H9 (cell line): ENCODE measurements around the gene SCLY. TPM values are rescaled to one million over a fixed set of nuclear protein-coding genes. Genes with fewer than 3 reads are reported as not detected.

ENCODE experiments used
- DNase-seq: peaks from one replicate; pipeline ENCODE4 v3.0.0-alpha.2; 2017
- H2AFZ ChIP-seq: one replicate; pipeline ENCODE4 v1.6.1; 2013; ENCODE audit warnings: mild to moderate bottlenecking, low read length, control low read depth, moderate library complexity
- H2AK5ac ChIP-seq: 2 replicates; pipeline ENCODE4 v1.6.1; 2013; ENCODE audit warnings: low read length, control low read depth, mixed read lengths; ENCODE audit not compliant: insufficient read length
- H2BK120ac ChIP-seq: one replicate; pipeline ENCODE4 v1.6.1; 2013; ENCODE audit warnings: low read depth, mild to moderate bottlenecking, low read length, control low read depth, inconsistent platforms; ENCODE audit not compliant: poor library complexity, severe bottlenecking
- H2BK12ac ChIP-seq: 2 replicates; pipeline ENCODE4 v1.6.1; 2013; ENCODE audit warnings: low read length, control low read depth, mixed read lengths, low read depth; ENCODE audit not compliant: insufficient read length
- H2BK15ac ChIP-seq: 2 replicates; pipeline ENCODE4 v1.6.1; 2013; ENCODE audit warnings: low read depth, low read length, control low read depth
- H2BK20ac ChIP-seq: one replicate; pipeline ENCODE4 v1.6.1; 2013; ENCODE audit warnings: low read depth, mild to moderate bottlenecking, low read length, control low read depth, inconsistent platforms; ENCODE audit not compliant: poor library complexity, severe bottlenecking
- H2BK5ac ChIP-seq: 2 replicates; pipeline ENCODE4 v1.6.1; 2013; ENCODE audit warnings: low read length, control low read depth, mixed read lengths; ENCODE audit not compliant: insufficient read length
- H3K14ac ChIP-seq: 2 replicates; pipeline ENCODE4 v1.6.1; 2013; ENCODE audit warnings: low read length, control low read depth; ENCODE audit not compliant: insufficient read depth
- H3K18ac ChIP-seq: 2 replicates; pipeline ENCODE4 v1.6.1; 2013; ENCODE audit warnings: low read depth, mild to moderate bottlenecking, mixed read lengths, low read length, control low read depth; ENCODE audit not compliant: insufficient read length
- H3K23ac ChIP-seq: 2 replicates; pipeline ENCODE4 v1.6.1; 2013; ENCODE audit warnings: low read length, control low read depth, mixed read lengths, low read depth; ENCODE audit not compliant: insufficient read length
- H3K23me2 ChIP-seq: 2 replicates; pipeline ENCODE4 v1.6.1; 2013; ENCODE audit warnings: low read depth, mild to moderate bottlenecking, mixed read lengths, low read length, control low read depth; ENCODE audit not compliant: insufficient read length, poor library complexity, severe bottlenecking
- H3K27ac ChIP-seq: 2 replicates; pipeline ENCODE4 v1.5.1; 2013; ENCODE audit warnings: low read length, control low read depth, mixed read lengths, low read depth; ENCODE audit not compliant: insufficient read length
- H3K27me3 ChIP-seq: 2 replicates; pipeline ENCODE4 v1.6.1; 2013; ENCODE audit warnings: low read length, control low read depth, inconsistent platforms; ENCODE audit not compliant: insufficient read depth
- H3K4ac ChIP-seq: 2 replicates; pipeline ENCODE4 v1.6.1; 2013; ENCODE audit warnings: low read depth, mild to moderate bottlenecking, control low read depth, inconsistent platforms, low read length, moderate library complexity
- H3K4me1 ChIP-seq: 2 replicates; pipeline ENCODE4 v1.6.1; 2013; ENCODE audit warnings: low read length, control low read depth, inconsistent platforms; ENCODE audit not compliant: insufficient read depth
- H3K4me2 ChIP-seq: 2 replicates; pipeline ENCODE4 v1.6.1; 2013; ENCODE audit warnings: low read length, control low read depth, mixed read lengths; ENCODE audit not compliant: insufficient read length, insufficient read depth
- H3K56ac ChIP-seq: 2 replicates; pipeline ENCODE4 v1.6.1; 2013; ENCODE audit warnings: low read depth, mild to moderate bottlenecking, mixed read lengths, low read length, control low read depth; ENCODE audit not compliant: insufficient read length
- H3K79me1 ChIP-seq: 2 replicates; pipeline ENCODE4 v1.6.1; 2013; ENCODE audit warnings: low read depth, mild to moderate bottlenecking, moderate library complexity, low read length, control low read depth, inconsistent platforms; ENCODE audit not compliant: insufficient read depth, poor library complexity, severe bottlenecking
- H3K79me2 ChIP-seq: 2 replicates; pipeline ENCODE4 v1.6.1; 2013; ENCODE audit warnings: low read length, control low read depth, inconsistent platforms; ENCODE audit not compliant: insufficient read depth
- H3K9ac ChIP-seq: 2 replicates; pipeline ENCODE4 v1.6.1; 2013; ENCODE audit warnings: low read length, control low read depth, mixed read lengths; ENCODE audit not compliant: insufficient read length; ENCODE audit errors: extremely low read depth
- H3K9me3 ChIP-seq: one replicate; pipeline ENCODE4 v1.6.1; 2013; ENCODE audit warnings: low read depth, low read length, inconsistent platforms; ENCODE audit not compliant: control insufficient read depth
- H3T11ph ChIP-seq: one replicate; pipeline ENCODE4 v1.6.1; 2013; ENCODE audit warnings: mild to moderate bottlenecking, low read length, control low read depth, inconsistent platforms
- H4K20me1 ChIP-seq: one replicate; pipeline ENCODE4 v1.6.1; 2013; ENCODE audit not compliant: control insufficient read depth, insufficient read length, insufficient read depth
- H4K5ac ChIP-seq: 2 replicates; pipeline ENCODE4 v1.6.1; 2013; ENCODE audit warnings: low read depth, mild to moderate bottlenecking, mixed read lengths, low read length, control low read depth; ENCODE audit not compliant: insufficient read length
- H4K8ac ChIP-seq: replicated peaks from 2 replicates; pipeline ENCODE4 v1.6.1; 2013; ENCODE audit warnings: low read length, control low read depth, mixed read lengths, low read depth; ENCODE audit not compliant: insufficient read length
- H4K91ac ChIP-seq: 2 replicates; pipeline ENCODE4 v1.6.1; 2013; ENCODE audit warnings: low read depth, mild to moderate bottlenecking, moderate library complexity, mixed read lengths, low read length, control low read depth; ENCODE audit not compliant: insufficient read length
- H3K27ac Mint-ChIP-seq, 3 experiments: 2 replicates in 2 of 3; 3 replicates in 1 of 3; pipeline ENCODE4 v1.8.0; 2020 to 2021; ENCODE audit warnings: mixed read lengths in 3 of 3, mild to moderate bottlenecking in 1 of 3, moderate library complexity in 1 of 3
- H3K27me3 Mint-ChIP-seq: 2 replicates; pipeline ENCODE4 v1.8.0; 2021; ENCODE audit warnings: low read depth, mild to moderate bottlenecking, moderate library complexity, mixed read lengths
- H3K36me3 Mint-ChIP-seq, 3 experiments: 2 replicates in 2 of 3; 3 replicates in 1 of 3; pipeline ENCODE4 v1.8.0; 2020 to 2021; ENCODE audit warnings: low read depth in 3 of 3, mixed read lengths in 3 of 3; ENCODE audit not compliant: insufficient read depth in 1 of 3
- H3K4me1 Mint-ChIP-seq, 2 experiments: 2 replicates each; pipeline ENCODE4 v1.8.0; 2020; ENCODE audit warnings: mixed read lengths in 2 of 2
- H3K4me3 Mint-ChIP-seq, 2 experiments: 2 replicates in 1 of 2; 3 replicates in 1 of 2; pipeline ENCODE4 v1.8.0; 2020 to 2021; ENCODE audit warnings: mild to moderate bottlenecking in 2 of 2, mixed read lengths in 2 of 2, moderate library complexity in 1 of 2
- H3K9me3 Mint-ChIP-seq, 2 experiments: 2 replicates in 1 of 2; 3 replicates in 1 of 2; pipeline ENCODE4 v1.8.0; 2020; ENCODE audit warnings: mild to moderate bottlenecking in 2 of 2, mixed read lengths in 2 of 2, moderate library complexity in 1 of 2
- WGBS: extraction: QIAGEN DNeasy Blood & Tissue Kit; methylation state at CpG from one replicate; pipeline ENCODE4 v1.1.7; 2013; ENCODE audit warnings: missing lambda C conversion rate, low lambda C conversion rate, mixed read lengths; ENCODE audit not compliant: insufficient read length; ENCODE audit errors: extremely low coverage; 5-methylcytosine and 5-hydroxymethylcytosine counted together
- total RNA-seq: library from RNA; stranded (reverse); gene quantifications from 2 replicates; pipeline ENCODE4 v1.2.1, GENCODE V29; 2021
- TF ChIP-seq, protein P1 (sequence below): fragments of 200-600 bp; sonication (generic); conservative IDR thresholded peaks from 3 replicates; pipeline ENCODE4 v1.8.0; 2021; ENCODE audit warnings: antibody characterized with exemption, mild to moderate bottlenecking

SCLY gene
- total RNA-seq, 1 experiment from 2014 or later, result 55.3 TPM

DNA sequence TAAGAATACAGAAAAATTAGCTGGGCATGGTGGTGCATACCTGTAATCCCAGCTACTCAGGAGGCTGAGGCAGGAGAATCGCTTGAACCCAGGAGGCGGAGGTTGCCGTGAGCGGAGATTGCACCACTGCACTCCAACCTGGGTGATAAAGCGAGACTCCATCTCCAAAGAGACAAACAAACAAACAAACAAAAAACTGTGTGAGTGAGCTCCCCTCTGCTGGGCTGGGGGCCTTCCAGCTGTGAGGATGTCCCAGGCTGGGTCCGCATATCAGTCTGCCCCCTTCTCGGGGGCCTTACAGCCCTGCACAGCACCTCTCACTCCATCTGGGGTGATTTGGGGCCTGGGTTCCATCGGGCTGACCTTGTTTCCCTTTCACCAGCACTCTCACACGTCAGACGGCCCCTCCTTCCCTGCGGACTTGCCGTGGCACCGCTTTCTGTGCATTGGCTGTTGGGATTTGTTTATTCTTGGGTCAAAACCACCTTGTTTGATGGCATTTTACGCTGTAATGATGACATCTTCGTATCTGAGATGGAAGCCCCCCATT lies 74.9 kb downstream of the SCLY start:
- Mint-ChIP-seq H3K4me3 (no peak overlapping the region; a peak in 1 of 5 replicates), H3K36me3 (no peaks in the 10 kb centered on the region), H3K27me3 (no peaks in the 10 kb centered on the region; the same call in 1 of the 2 replicates), H3K4me1 (no peaks in the 10 kb centered on the region), H3K27ac (peak overlapping the region in 1 of 3 experiments; percentile 57; a peak in 1 of 7 replicates), H3K9me3 (no peaks in the 10 kb centered on the region)
- WGBS, result no CpG with 5 or more reads among the region's 15 CpGs
- Histone ChIP-seq H4K5ac (no peak overlapping the region), H3K56ac (no peak overlapping the region), H3K23ac (no peak overlapping the region), H3K4me1 (no peaks in the 10 kb centered on the region), H4K91ac (no peak overlapping the region), H3K9me3 (no peaks in the 10 kb centered on the region), H3K79me1 (no peaks in the 10 kb centered on the region), H4K8ac (no peak overlapping the region), H3K79me2 (no peaks in the 10 kb centered on the region), H3K4ac (no peak overlapping the region), H2AFZ (no peak overlapping the region), H3K9ac (no peak overlapping the region), H3K4me2 (no peak overlapping the region), H4K20me1 (no peaks in the 10 kb centered on the region), H2BK20ac (no peak overlapping the region), H2AK5ac (no peak overlapping the region), H2BK12ac (no peak overlapping the region), H3K27me3 (no peaks in the 10 kb centered on the region), H3K23me2 (no peaks in the 10 kb centered on the region), H2BK15ac (no peak overlapping the region), H3K27ac (no peak overlapping the region), H3K18ac (no peak overlapping the region), H3T11ph (no peak overlapping the region), H3K14ac (no peak overlapping the region; the same call in 1 of the 2 replicates), H2BK120ac (no peak overlapping the region), H2BK5ac (no peak overlapping the region)
- no peak for DNase-seq
- TF ChIP-seq, protein P1, sequence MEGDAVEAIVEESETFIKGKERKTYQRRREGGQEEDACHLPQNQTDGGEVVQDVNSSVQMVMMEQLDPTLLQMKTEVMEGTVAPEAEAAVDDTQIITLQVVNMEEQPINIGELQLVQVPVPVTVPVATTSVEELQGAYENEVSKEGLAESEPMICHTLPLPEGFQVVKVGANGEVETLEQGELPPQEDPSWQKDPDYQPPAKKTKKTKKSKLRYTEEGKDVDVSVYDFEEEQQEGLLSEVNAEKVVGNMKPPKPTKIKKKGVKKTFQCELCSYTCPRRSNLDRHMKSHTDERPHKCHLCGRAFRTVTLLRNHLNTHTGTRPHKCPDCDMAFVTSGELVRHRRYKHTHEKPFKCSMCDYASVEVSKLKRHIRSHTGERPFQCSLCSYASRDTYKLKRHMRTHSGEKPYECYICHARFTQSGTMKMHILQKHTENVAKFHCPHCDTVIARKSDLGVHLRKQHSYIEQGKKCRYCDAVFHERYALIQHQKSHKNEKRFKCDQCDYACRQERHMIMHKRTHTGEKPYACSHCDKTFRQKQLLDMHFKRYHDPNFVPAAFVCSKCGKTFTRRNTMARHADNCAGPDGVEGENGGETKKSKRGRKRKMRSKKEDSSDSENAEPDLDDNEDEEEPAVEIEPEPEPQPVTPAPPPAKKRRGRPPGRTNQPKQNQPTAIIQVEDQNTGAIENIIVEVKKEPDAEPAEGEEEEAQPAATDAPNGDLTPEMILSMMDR, result no peak
